Activated CD4-positive, alpha-beta T cell treated with anti-CD3 and anti-CD28 coated beads, Interleukin-2, amount 50 U/mL, for 24 hours (primary cell): ENCODE data around the gene SHISA8.
"Not testable (repeated sequence)": the region's sequence is repeated elsewhere in the genome, so short reads cannot be mapped to it uniquely, and the experiment has no call there.

Experiments used
- DNase-seq, 2 donors: peaks; one replicate each; pipeline ENCODE4 v3.0.0-alpha.2; 2020; ENCODE audit warnings: low read depth in 1 of 2, low spot score in 1 of 2

Gene SHISA8

GRCh38 chr22:41900652-41901312 is 14.1 kb downstream of the SHISA8 start:
- DNase-seq, result no peak

- DNase-seq, result no peak
Observed at GRCh38 chr22:41899992-41900651, 14.8 kb downstream of the SHISA8 start.

- DNase-seq, result no peak
Observed at GRCh38 chr22:41899110-41899509, 15.8 kb downstream of the SHISA8 start.

GRCh38 chr22:41898645-41899044 is 16.2 kb downstream of the SHISA8 start:
- no peak for DNase-seq

DNA sequence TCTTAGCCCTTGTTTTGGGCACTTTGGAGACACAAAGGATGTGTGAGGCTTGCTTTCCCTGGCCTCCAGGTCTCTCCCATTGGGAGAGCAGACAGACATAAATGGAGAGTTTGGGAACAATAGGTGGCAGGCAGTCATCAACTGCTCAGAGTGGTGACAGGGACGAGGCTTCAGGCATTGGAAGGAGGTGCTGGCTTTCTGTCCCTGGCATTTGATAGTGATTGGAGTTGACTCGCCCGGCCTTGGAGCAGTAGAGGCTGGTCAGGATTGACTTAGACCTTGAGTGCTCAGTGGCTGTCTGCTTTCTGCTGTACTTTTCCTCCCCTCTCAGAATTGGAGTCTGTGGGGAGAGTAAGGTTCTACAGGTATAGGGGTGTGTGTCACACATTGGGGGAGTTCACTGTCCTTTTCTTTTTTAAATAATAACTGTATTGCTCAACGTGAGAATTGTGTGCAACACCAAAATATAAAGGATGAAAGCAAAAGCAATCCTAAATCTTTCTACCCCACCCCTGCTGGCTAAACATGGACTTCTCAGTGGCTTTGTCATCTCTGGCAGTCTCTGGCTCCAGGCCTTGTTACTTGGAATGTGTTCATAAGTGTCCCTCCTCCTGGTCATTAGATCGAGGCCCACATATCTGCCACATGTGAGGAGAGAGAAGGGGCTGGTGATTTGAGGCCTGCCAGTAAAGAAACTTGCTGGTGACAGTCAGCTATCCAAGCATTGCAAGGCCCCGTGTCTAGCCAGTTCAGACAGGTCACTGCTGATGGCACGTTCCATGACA is 21.1 kb downstream of the SHISA8 start:
- no peak for DNase-seq

GRCh38 chr22:41892721-41893120 is 22.2 kb downstream of the SHISA8 start:
- DNase-seq, result no peak

DNA sequence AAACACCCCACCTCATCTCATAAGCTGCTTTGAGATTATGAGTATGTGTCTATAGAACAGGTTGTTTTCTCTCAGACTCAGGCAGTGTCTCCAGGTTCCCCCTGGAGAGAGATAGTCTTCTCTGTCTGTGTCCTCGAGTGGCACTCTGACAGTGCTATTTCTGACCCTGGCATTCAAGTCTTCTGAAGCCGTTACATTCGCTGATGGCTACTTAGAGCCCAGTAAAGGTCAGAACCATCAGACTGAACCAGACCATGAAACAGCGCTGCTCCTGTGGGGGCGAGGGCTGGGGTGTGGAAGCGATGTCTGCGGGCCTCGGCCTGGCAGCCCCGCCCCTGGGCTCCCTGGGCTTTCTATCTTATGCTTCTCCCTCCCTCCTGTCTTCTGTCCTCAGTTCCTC is 23.5 kb downstream of the SHISA8 start:
- no peak for DNase-seq

DNA sequence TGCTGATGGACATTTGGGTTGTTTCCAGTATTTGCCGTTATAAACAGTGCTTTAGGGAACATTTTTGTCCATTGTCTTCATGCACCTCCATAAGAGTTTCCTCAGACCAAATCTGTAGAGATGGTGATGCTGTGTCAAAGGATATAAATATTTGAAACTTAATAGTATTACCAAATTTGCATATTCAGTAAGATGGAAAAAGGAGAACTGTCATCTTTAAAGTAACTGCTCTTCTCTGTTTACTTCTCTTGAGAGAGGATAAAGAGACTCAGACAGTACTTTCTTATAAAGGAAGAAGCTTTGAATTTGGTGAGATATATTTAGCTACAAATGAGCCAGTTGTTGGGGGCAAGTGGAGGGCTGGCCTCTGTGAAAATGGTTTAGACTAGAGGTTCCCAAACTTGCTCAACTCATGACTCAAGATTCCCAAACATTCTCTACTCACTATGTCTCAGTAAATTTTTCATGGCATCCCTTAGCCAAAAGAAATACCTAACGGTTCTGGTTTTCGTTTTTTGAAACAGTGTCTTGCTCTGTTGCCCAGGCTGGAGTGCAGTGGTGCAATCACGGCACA is 26.2 kb downstream of the SHISA8 start:
- no peak for DNase-seq

DNA sequence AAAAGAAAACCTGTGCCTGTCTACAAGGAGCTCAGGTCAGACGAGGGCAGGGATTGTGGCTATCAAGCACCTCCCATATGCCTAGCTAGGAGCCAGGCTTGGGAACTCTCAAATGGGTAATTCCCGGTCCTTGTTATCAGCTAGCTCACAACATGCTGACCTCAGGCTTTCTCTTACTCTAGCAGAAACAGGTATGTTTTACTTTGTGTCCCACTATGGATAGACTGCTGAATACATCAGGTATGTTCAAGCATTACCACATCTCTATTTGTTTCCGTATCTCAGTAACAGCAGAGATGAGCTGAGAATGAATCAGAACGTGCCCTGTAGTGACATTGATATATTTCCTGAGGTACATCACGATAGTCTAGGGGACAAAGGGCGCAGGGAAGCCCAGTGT is 29.4 kb downstream of the SHISA8 start:
- no peak for DNase-seq

DNA sequence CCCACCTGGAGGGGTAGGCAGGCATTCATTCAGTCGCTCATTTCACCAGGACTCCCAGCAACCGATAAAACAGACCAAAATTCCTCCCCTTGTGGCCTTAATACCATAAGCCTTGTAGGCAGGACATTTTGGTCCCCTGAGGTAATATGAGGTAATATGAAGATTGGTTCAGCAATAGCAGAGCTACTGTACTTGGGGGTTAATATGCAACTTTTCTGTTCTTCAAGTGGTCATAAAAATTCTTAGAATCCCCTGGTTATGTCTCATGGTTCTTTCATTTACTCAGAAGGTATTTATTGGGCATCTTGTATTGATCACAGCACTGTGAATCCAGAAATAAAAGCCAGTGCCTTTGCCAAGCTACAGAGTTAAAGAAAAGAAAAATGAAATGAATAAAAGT is 29.8 kb downstream of the SHISA8 start:
- no peak for DNase-seq

DNA sequence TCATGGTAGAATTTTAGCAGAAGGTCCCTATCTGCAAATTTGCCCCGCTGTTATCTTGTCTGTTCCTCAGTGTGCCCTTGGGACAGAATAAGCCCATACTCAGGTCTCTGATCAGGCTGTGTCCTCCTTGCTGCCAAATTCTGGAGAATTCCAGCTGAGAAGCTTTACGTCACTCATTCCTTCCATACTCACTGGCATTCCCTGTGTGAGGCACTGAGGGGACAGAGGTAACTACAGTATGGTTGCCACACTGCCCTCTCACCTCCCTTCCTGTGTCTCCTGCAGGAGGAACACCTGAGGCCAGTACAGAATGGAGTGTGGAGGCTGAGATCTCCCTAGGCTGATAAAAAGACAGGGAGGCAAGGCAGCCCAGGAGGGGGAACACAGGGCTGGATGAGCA is 31.5 kb downstream of the SHISA8 start:
- no peak for DNase-seq

DNA sequence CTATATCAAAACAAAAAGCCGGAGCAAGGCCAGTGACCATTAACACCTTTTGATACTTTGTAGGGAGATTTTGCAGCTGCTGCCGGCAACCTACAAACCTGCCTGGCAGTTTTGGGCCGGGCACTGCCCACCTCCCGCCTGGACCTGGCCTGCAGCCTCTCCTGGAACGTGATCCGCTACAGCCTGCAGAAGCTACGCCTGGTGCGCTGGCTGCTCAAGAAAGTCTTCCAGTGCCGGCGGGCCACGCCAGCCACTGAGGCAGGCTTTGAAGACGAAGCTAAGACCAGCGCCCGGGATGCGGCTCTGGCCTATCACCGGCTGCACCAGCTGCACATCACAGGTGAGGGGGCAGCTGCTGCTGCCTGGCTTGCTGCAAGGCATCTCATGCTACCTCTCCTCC is 34.2 kb downstream of the SHISA8 start:
- no peak for DNase-seq

DNA sequence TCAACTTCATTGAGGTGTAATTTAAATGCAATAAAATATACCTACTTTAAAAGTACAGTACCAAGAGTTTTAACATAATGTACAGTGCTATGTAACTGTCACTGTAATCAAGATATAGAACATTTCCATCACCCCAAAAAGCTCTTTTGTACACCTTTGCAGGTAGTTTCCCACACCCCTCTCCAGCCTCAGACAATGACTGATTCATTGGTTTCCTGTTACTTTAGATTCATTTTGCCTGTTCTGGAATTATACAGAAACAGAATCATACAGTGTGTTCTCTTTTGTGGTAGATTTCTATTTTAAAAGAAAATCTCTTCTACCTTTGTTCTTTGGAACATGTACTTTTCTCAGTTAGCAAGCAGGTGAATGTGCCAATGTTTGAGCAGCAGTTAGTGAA is 38.2 kb downstream of the SHISA8 start:
- DNase-seq, result no peak

DNA sequence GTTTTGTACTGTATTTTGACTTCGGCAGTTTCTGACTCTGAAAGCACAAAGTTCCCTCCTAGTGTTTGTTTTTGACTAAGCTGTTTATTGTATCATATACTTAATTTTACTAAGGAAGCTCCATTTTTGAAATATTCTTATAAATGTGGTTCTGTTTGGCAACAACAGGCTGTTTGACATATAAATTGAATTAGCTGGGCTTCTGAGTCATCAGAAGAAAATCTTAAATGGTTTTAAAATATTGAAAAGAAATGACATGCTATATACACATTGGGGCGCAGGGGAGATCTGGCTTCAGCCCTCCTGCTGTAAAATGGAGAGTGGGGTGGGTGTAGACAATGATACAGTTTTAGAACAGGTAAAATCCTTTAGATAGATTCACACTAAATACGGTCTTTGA is 38.6 kb downstream of the SHISA8 start:
- no peak for DNase-seq

GRCh38 chr22:41875531-41876270 is 39.2 kb downstream of the SHISA8 start:
- DNase-seq, result no peak

GRCh38 chr22:41874090-41874489 is 40.8 kb downstream of the SHISA8 start:
- DNase-seq, result no peak

GRCh38 chr22:41873391-41873790 is 41.5 kb downstream of the SHISA8 start:
- DNase-seq, result peak; percentile 9 to 53

- DNase-seq, result no peak
Observed at GRCh38 chr22:41870786-41871185, 44.1 kb downstream of the SHISA8 start.

GRCh38 chr22:41870081-41870480 is 44.8 kb downstream of the SHISA8 start:
- not testable (repeated sequence) for DNase-seq

DNA sequence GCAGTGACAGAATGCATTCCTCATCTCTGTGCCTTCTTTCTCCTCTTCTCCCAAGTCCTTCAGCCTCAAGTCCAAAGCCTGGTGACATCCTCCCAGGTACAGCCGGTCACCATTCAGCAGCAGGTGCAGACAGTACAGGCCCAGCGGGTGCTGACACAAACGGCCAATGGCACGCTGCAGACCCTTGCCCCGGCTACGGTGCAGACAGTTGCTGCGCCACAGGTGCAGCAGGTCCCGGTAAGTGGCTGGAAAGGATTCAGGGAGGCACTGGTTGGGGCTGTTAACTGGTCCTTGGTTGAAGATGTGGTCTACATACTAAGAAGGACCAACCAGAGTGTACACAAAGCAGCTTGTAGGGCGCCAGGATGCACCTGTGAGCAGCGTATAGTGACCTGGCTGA is 46.3 kb downstream of the SHISA8 start:
- no peak for DNase-seq

DNA sequence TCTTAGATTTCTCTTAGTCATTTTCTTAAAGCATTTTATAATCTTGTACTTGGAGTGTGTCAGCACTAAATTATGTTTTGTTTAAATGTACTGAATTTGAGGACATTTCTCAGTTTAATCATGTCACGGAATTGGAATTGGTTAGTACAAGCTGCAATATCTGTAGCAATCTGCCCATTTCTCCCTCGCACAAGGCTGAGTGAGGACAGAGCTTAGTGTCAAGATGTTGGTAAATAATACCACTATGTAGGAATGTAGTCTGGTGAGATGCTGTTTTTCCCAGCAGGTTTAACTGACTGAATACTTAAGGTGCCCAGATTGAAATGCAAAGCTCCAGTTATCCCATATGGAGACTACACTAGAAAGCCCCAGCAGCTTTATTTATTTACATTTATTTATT is 51.4 kb downstream of the SHISA8 start:
- no peak for DNase-seq
